Measurements from ENCODE around the gene TMEM121. TPM values are rescaled to one million over a fixed set of nuclear protein-coding genes. Genes with fewer than 3 reads are reported as not detected.

Gene TMEM121
- total and polyA plus RNA-seq, 2 of the 8 experiments (the other 6 are each of a cell fraction or from before 2014, with no cell fraction given) = 1.9 TPM; not detected in 1

- no peak overlapping the region for H3K4ac ChIP-seq (replicated peaks; ENCODE audit: insufficient read length, low read depth, low read length)
- H2BK120ac ChIP-seq (replicated peaks; ENCODE audit: low read depth, low read length) = no peak overlapping the region
- DNase-seq (ENCODE audit: low read depth in 1 of 2, low spot score in 2 of 2) (no peak), FAIRE-seq (no peak)
- H3K36me3 ChIP-seq (ENCODE audit: control insufficient read depth in 2 of 4, insufficient read depth in 4 of 4, low read length in 3 of 4) = no peaks in the 10 kb centered on the region
- no peak overlapping the region for H3K14ac ChIP-seq (ENCODE audit: insufficient read length)
- no peaks in the 10 kb centered on the region for H3K4me1 ChIP-seq (replicated peaks in 1 of 4; ENCODE audit: control insufficient read depth in 3 of 4, insufficient read depth in 4 of 4, low read length in 3 of 4)
- H3K27ac ChIP-seq (ENCODE audit: low read depth, low read length) = no peak overlapping the region
- no peak overlapping the region for H2BK20ac ChIP-seq (ENCODE audit: low read length)
- no peaks in the 10 kb centered on the region for H3K79me1 ChIP-seq (ENCODE audit: low read depth, low read length)
- no peaks in the 10 kb centered on the region for H3K23me2 ChIP-seq (ENCODE audit: low read depth, low read length)
- H4K20me1 ChIP-seq (replicated peaks in 1 of 2; ENCODE audit: control insufficient read depth in 1 of 2, insufficient read depth in 2 of 2, low read length in 2 of 2) = no peaks in the 10 kb centered on the region
- no peak overlapping the region for H3K23ac ChIP-seq (ENCODE audit: insufficient read length)
- H2BK12ac ChIP-seq (ENCODE audit: low read depth, low read length) = no peak overlapping the region
- H3K56ac ChIP-seq (replicated peaks; ENCODE audit: insufficient read length, low read depth, low read length) = no peak overlapping the region
- ChIA-PET POLR2A (ENCODE audit: partially characterized antibody) (no interaction called here), CTCF (ENCODE audit: partially characterized antibody) (interaction anchor here (0.7 kb wide), 1 partner anchor 1181 kb away, joined by 3 read pairs; no protein-coding TSS in a partner anchor)
- no peak overlapping the region for H4K8ac ChIP-seq (ENCODE audit: extremely low read depth, insufficient read depth, low read length)
- H3K9ac ChIP-seq (replicated peaks in 1 of 4; ENCODE audit: extremely low read depth in 1 of 4, low read depth in 3 of 4, low read length in 3 of 4) = no peak overlapping the region
- WGBS, 2 experiments (ENCODE audit: extremely low coverage in 1 of 2, insufficient coverage in 1 of 2, insufficient read length in 1 of 2, insufficient replicate concordance in 2 of 2, low coverage in 1 of 2, low lambda C conversion rate in 2 of 2, missing lambda C conversion rate in 1 of 2) = 86% methylated on average over 6 of the region's 6 CpGs; no CpG with 5 or more reads in 1 of the 2 experiments
- H3K18ac ChIP-seq (ENCODE audit: extremely low read depth, low read length) = no peak overlapping the region
- no peak overlapping the region for H2AFZ ChIP-seq (ENCODE audit: low read length)
- H3K27me3 ChIP-seq (replicated peaks in 1 of 4; ENCODE audit: control insufficient read depth in 3 of 4, extremely low read depth in 1 of 4, insufficient read depth in 3 of 4, low read length in 3 of 4) = no peaks in the 10 kb centered on the region
- TF ChIP-seq RNF2 (IDR thresholded peaks at IDR 0.05; ENCODE audit: borderline replicate concordance, low read depth, low read length, missing control alignments, poor library complexity, severe bottlenecking) (no peak), JUND (IDR thresholded peaks at IDR 0.05; ENCODE audit: low read length) (no peak), RXRA (IDR thresholded peaks at IDR 0.05; ENCODE audit: insufficient read depth, low read depth, low read length) (no peak), ATF2 (IDR thresholded peaks at IDR 0.05; ENCODE audit: low read length) (no peak), ZNF274 (IDR thresholded peaks at IDR 0.05; ENCODE audit: borderline replicate concordance, extremely low read depth, low read length) (no peak), KDM4A (IDR thresholded peaks at IDR 0.05; ENCODE audit: low read depth, low read length, severe bottlenecking) (no peak), CEBPB (IDR thresholded peaks at IDR 0.05; ENCODE audit: low read depth, low read length) (no peak), SRF (IDR thresholded peaks at IDR 0.05; ENCODE audit: low read depth, low read length) (no peak), KDM5A (IDR thresholded peaks at IDR 0.05; ENCODE audit: low read length) (no peak)
- H2BK15ac ChIP-seq (ENCODE audit: low read length) = no peak overlapping the region
- peaks cover 30 to 62% of the 10 kb centered on the region in 2 experiments for H3K9me3 ChIP-seq (ENCODE audit: insufficient read depth in 2 of 2, low read depth in 1 of 2, low read length in 1 of 2)
- no peak overlapping the region for H2BK5ac ChIP-seq (ENCODE audit: low read depth, low read length)
- no peak overlapping the region for H3K4me3 ChIP-seq (ENCODE audit: extremely low read depth in 1 of 4, insufficient read depth in 2 of 4, low read depth in 3 of 4, low read length in 4 of 4)
- H3K79me2 ChIP-seq (ENCODE audit: control insufficient read depth in 1 of 2, insufficient read depth in 2 of 2, low read length in 2 of 2) = no peaks in the 10 kb centered on the region
- H4K91ac ChIP-seq (replicated peaks; ENCODE audit: insufficient read length, low read length) = no peak overlapping the region
- H4K5ac ChIP-seq (ENCODE audit: insufficient read length, low read depth, low read length) = no peak overlapping the region
- no peak overlapping the region for H2AK5ac ChIP-seq (ENCODE audit: low read depth, low read length)
- no peak overlapping the region for H3K4me2 ChIP-seq (ENCODE audit: insufficient read depth in 1 of 2, low read depth in 2 of 2, low read length in 2 of 2)
These were observed 27.6 kb downstream of the TMEM121 start for GRCh38 chr14:105554022-105554421.

Data from H1 (cell line).